PC-3 (cell line): Measurements from ENCODE around the gene SIGLEC6.

Source experiments
- CTCF ChIP-seq: fragments of 300-600 bp; sonication (generic); conservative IDR thresholded peaks from 2 replicates; pipeline ENCODE4 v1.5.1; 2017; ENCODE audit warnings: antibody characterized with exemption, low read depth, mild to moderate bottlenecking, low read length
- EZH2 ChIP-seq: fragments of 300-600 bp; sonication (generic); IDR thresholded peaks from one replicate; pipeline ENCODE4 v1.6.1; 2017; ENCODE audit warnings: antibody characterized with exemption, mild to moderate bottlenecking, low read length; ENCODE audit not compliant: unreplicated experiment
- EZH2phosphoT487 ChIP-seq: fragments of 300-600 bp; sonication (generic); IDR thresholded peaks from 2 replicates; pipeline ENCODE4 v1.6.1; 2018; ENCODE audit warnings: mild to moderate bottlenecking, antibody characterized with exemption, low read length, borderline replicate concordance

GRCh38 chr19:51521357-51521756, 10.1 kb downstream of the SIGLEC6 start:
- TF ChIP-seq EZH2phosphoT487: no peak
- TF ChIP-seq CTCF: no peak
- no peak for TF ChIP-seq EZH2
